Lung (tissue), 12 donors: Measurements from ENCODE around the gene CALML6. TPM values are rescaled to one million over a fixed set of nuclear protein-coding genes. Genes with fewer than 3 reads are reported as not detected.
A peak's percentile ranks its signal among the peaks of the same experiment; 100 is the strongest.

Source experiments
- ATAC-seq: fragments of 200-7000 bp; cut with Tn5 transposase; one replicate; pipeline ENCODE4 v1.9.1; 2020; ENCODE audit warnings: moderate number of reproducible peaks; ENCODE audit not compliant: insufficient read depth, low FRiP score
- DNase-seq, 3 donors: peaks; one replicate each; pipeline ENCODE4 v3.0.0-alpha.2; 2013 to 2017
- H3K27ac ChIP-seq, 2 donors: one replicate each; pipeline ENCODE4 v1.5.1; 2013; ENCODE audit warnings: mild to moderate bottlenecking in 2 of 2, moderate library complexity in 2 of 2, control low read depth in 1 of 2, inconsistent platforms in 1 of 2, low read depth in 1 of 2, low read length in 1 of 2
- H3K27me3 ChIP-seq, 3 donors: one replicate each; pipeline ENCODE4 v1.5.1; 2013; ENCODE audit warnings: low read length in 2 of 3; ENCODE audit not compliant: control insufficient read depth in 3 of 3, insufficient read depth in 3 of 3
- H3K36me3 ChIP-seq, 4 donors: one replicate each; pipeline ENCODE4 v1.5.1; 2013; ENCODE audit warnings: low read length in 4 of 4, mild to moderate bottlenecking in 1 of 4, moderate library complexity in 1 of 4; ENCODE audit not compliant: control insufficient read depth in 4 of 4, insufficient read depth in 4 of 4
- H3K4me1 ChIP-seq, 5 donors: one replicate each; pipeline ENCODE4 v1.5.1; 2013; ENCODE audit warnings: low read length in 5 of 5, mild to moderate bottlenecking in 2 of 5, moderate library complexity in 1 of 5; ENCODE audit not compliant: control insufficient read depth in 5 of 5, insufficient read depth in 5 of 5
- H3K4me3 ChIP-seq: one replicate; pipeline ENCODE4 v1.5.1; 2013; ENCODE audit warnings: mild to moderate bottlenecking, control low read depth, moderate library complexity
- H3K9ac ChIP-seq, 2 donors: one replicate each; pipeline ENCODE4 v1.5.1; 2013; ENCODE audit warnings: low read length in 2 of 2, control low read depth in 1 of 2; ENCODE audit not compliant: insufficient read depth in 1 of 2
- H3K9me3 ChIP-seq, 4 donors: one replicate each; pipeline ENCODE4 v1.5.1; 2013; ENCODE audit warnings: low read length in 3 of 4, mild to moderate bottlenecking in 1 of 4, moderate library complexity in 1 of 4; ENCODE audit not compliant: control insufficient read depth in 4 of 4, insufficient read depth in 3 of 4
- WGBS, 2 donors: extraction: QIAGEN DNeasy Blood & Tissue Kit; methylation state at CpG; one replicate each; pipeline ENCODE4 v1.1.7; 2013; 5-methylcytosine and 5-hydroxymethylcytosine counted together
- polyA plus RNA-seq, 2 donors: library from polyadenylated mRNA; stranded (reverse); fragments of 200-250 nt; gene quantifications; one replicate each; pipeline ENCODE4 v1.2.1, GENCODE V29; 2013
- total RNA-seq, 2 donors: library from RNA; depleted of rRNA in 1 of 2; stranded (reverse); fragments of >200 nt in 1 of 2; gene quantifications; one replicate each; pipeline ENCODE4 v1.2.1, GENCODE V29; 2014 to 2021
- TF ChIP-seq, protein P1 (sequence below): IDR thresholded peaks from 2 replicates; pipeline ENCODE4 v1.5.1; 2012; ENCODE audit warnings: mild to moderate bottlenecking; ENCODE audit errors: control extremely low read depth, extremely low read depth
- donor health status: control.
- donor health status: control.
- donor health status: Bipolar disorder and iron deficiency.
- donor health status: healthy.
- donor health status: DM: yes; HTN: yes; CAD: no.

CALML6 gene
- total and polyA plus RNA-seq, 4 donors: 0.11 to 0.55 (median 0.34) TPM

DNA sequence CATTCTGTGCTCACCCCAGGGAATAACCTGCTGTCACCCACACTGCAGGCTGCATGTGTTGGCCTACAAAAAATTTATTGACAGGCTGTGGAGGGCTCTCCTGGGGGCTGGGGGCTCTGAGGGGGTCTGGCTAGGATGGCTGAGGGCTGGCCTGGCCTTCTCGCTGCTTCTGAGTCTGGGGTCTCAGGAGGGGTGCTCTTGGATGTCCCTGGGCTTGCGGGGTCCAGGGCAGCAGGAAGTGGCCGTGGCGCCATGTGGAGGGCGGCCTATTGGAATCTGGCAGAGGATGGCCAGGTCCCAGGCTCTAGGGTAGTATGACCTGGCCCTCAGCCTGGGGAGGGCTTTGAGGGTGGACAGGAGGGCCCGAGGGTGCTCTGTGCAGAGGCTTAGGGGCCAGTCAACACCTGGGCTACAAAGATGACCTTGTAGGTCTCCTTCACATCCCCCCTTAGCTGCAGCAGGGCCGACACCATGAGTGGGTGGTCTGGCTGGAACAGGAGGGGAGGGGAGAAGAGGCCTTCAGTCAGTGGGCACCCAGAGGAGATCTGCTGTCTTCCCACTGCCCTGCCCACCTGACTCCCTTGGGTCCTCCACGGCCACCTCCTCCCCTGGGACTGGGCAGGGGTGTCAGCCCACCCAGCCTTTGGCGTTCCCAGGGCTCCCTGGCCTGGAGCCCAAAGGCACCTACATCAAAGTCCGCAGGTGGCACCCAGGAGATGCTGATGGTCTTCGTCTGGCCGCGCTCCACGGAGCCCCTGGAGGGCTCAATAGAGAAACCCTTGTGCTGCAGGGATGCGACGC, 7.0 kb downstream of the CALML6 start:
- peak in 1 of 3 donors; percentile 7 for DNase-seq
- 93 to 94% methylated on average over 16 of the region's 16 CpGs for WGBS, 2 donors
- Histone ChIP-seq H3K27ac (no peak overlapping the region), H3K4me1 (peaks cover 0 to 12% (median 1%) of the 10 kb centered on the region in 5 donors), H3K27me3 (peaks cover 0 to 4% (median 0%) of the 10 kb centered on the region in 3 donors), H3K9ac (no peak overlapping the region), H3K4me3 (no peak overlapping the region), H3K9me3 (no peaks in the 10 kb centered on the region), H3K36me3 (no peaks in the 10 kb centered on the region)
- no peak for ATAC-seq
- TF ChIP-seq, protein P1, sequence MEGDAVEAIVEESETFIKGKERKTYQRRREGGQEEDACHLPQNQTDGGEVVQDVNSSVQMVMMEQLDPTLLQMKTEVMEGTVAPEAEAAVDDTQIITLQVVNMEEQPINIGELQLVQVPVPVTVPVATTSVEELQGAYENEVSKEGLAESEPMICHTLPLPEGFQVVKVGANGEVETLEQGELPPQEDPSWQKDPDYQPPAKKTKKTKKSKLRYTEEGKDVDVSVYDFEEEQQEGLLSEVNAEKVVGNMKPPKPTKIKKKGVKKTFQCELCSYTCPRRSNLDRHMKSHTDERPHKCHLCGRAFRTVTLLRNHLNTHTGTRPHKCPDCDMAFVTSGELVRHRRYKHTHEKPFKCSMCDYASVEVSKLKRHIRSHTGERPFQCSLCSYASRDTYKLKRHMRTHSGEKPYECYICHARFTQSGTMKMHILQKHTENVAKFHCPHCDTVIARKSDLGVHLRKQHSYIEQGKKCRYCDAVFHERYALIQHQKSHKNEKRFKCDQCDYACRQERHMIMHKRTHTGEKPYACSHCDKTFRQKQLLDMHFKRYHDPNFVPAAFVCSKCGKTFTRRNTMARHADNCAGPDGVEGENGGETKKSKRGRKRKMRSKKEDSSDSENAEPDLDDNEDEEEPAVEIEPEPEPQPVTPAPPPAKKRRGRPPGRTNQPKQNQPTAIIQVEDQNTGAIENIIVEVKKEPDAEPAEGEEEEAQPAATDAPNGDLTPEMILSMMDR: no peak

DNA sequence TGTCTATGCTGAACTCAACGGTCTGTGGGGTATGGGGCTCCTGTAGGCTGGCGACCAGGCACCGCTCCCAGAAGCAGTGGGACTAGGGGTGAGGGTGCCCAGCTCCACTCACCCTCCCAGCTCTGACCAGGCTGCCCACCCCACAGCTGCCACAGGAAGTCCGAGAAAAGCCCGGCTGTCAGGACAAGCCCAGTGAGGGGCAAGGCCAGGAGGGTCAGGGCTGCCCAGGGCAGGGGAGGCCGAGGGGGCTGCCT, 7.6 kb downstream of the CALML6 start:
- H3K4me3 ChIP-seq: no peak overlapping the region
- WGBS, 2 donors: 87 to 91% methylated on average over 6 of the region's 6 CpGs
- TF ChIP-seq, protein P1: no peak
- DNase-seq: no peak
- no peak overlapping the region for H3K9ac ChIP-seq
- H3K27me3 ChIP-seq: peaks cover 0 to 4% (median 0%) of the 10 kb centered on the region in 3 donors
- H3K9me3 ChIP-seq: no peaks in the 10 kb centered on the region
- ATAC-seq: no peak
- H3K36me3 ChIP-seq: no peaks in the 10 kb centered on the region
- no peak overlapping the region for H3K27ac ChIP-seq
- peaks cover 0 to 15% (median under 1%) of the 10 kb centered on the region in 5 donors for H3K4me1 ChIP-seq

DNA sequence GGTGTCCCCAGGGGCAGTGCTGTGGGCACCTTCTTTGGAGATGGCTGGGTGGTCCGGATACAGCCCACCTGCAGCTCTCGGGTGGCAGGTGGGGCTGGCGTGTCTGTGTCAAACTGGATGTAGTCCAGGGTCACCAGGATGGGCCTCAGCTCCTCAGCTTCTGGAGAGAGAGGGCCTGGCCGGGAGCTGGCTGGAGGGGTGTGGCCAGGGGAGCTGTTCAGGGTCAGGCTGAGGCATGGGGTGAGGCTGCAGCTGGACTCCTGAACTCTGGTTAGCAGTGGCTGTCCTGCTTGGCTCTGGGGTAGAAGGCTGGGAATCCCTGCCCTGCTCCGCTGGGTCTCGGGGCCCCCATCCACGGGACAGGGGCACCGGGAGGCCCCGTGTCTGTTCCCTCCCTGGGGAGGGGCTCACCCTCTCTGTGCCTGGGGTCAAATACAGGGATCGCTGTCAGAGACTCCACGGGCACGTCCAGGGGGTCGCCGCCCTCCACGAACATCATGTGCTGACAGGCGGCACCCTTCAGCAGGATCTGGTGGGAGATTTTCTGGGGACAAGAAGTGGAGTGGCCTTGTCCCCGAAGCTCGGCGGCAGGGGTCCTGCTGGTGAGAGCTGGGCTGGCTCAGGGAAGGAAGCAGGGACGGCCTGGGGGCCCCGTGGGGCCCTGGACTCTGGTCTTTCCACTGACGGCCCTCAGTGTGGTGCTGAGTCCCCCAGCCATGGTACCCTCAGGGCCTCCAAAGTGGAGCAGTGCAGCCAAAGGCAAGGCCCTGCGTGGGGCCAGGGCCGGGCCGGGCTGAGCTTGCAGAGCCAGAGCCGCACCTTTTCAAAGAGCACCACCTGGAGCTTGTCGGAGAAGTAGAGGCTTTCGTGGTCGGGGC, 8.1 kb downstream of the CALML6 start:
- 76 to 78% methylated on average over 29 of the region's 29 CpGs for WGBS, 2 donors

More for the DNA sequence above, 8.1 kb downstream of the CALML6 start:
- DNase-seq (peak in 1 of 3 donors; percentile 6), ATAC-seq (no peak)
- Histone ChIP-seq H3K27ac (no peak overlapping the region), H3K36me3 (no peaks in the 10 kb centered on the region), H3K4me1 (peaks cover 0 to 12% (median 3%) of the 10 kb centered on the region in 5 donors), H3K4me3 (no peak overlapping the region), H3K27me3 (peaks cover 0 to 4% (median 0%) of the 10 kb centered on the region in 3 donors), H3K9me3 (no peaks in the 10 kb centered on the region), H3K9ac (no peak overlapping the region)
- TF ChIP-seq, protein P1: no peak
